Hepatocyte (in vitro differentiated cells): Measurements from ENCODE around the gene ABL1. TPM values are rescaled to one million over a fixed set of nuclear protein-coding genes. Genes with fewer than 3 reads are reported as not detected.
A peak's percentile ranks its signal among the peaks of the same experiment; 100 is the strongest.

ENCODE experiments used
- DNase-seq: peaks from one replicate; pipeline ENCODE4 v3.0.0-alpha.2; 2016; ENCODE audit warnings: low spot score
- H2AFZ ChIP-seq: fragments of 200-600 bp; sonication (generic); 2 replicates; pipeline ENCODE4 v1.6.0; 2016; ENCODE audit warnings: antibody characterized with exemption, mild to moderate bottlenecking
- H3K27ac ChIP-seq: fragments of 200-600 bp; sonication (generic); 2 replicates; pipeline ENCODE4 v1.5.1; 2016; ENCODE audit warnings: mild to moderate bottlenecking
- H3K27me3 ChIP-seq: fragments of 200-600 bp; sonication (generic); 2 replicates; pipeline ENCODE4 v1.6.1; 2016
- H3K36me3 ChIP-seq: fragments of 200-600 bp; sonication (generic); replicated peaks from 2 replicates; pipeline ENCODE4 v1.5.1; 2016; ENCODE audit warnings: low read depth; ENCODE audit not compliant: insufficient read depth
- H3K4me1 ChIP-seq: fragments of 200-600 bp; sonication (generic); 2 replicates; pipeline ENCODE4 v1.5.1; 2016; ENCODE audit warnings: mild to moderate bottlenecking, moderate library complexity; ENCODE audit not compliant: insufficient read depth
- H3K4me2 ChIP-seq: fragments of 200-600 bp; sonication (generic); 2 replicates; pipeline ENCODE4 v1.6.0; 2016
- H3K4me3 ChIP-seq: fragments of 200-600 bp; sonication (generic); 2 replicates; pipeline ENCODE4 v1.5.1; 2016; ENCODE audit warnings: mild to moderate bottlenecking
- H3K79me2 ChIP-seq: fragments of 200-600 bp; sonication (generic); 2 replicates; pipeline ENCODE4 v1.6.0; 2017; ENCODE audit warnings: mild to moderate bottlenecking
- H3K9me2 ChIP-seq: fragments of 200-600 bp; sonication (generic); replicated peaks from 2 replicates; pipeline ENCODE4 v1.6.0; 2017; ENCODE audit warnings: mild to moderate bottlenecking; ENCODE audit not compliant: insufficient read depth
- H3K9me3 ChIP-seq: fragments of 200-600 bp; sonication (generic); 2 replicates; pipeline ENCODE4 v1.5.1; 2016; ENCODE audit warnings: low read depth, mild to moderate bottlenecking
- H4K20me1 ChIP-seq: fragments of 200-600 bp; sonication (generic); 2 replicates; pipeline ENCODE4 v1.6.0; 2016; ENCODE audit warnings: mild to moderate bottlenecking; ENCODE audit not compliant: insufficient read depth, poor library complexity, severe bottlenecking
- EZH2 ChIP-seq: fragments of 200-600 bp; sonication (generic); IDR thresholded peaks from 2 replicates; pipeline ENCODE4 v1.6.1; 2016; ENCODE audit warnings: antibody characterized with exemption, mild to moderate bottlenecking, borderline replicate concordance
- EZH2phosphoT487 ChIP-seq: fragments of 200-600 bp; sonication (generic); IDR thresholded peaks from one replicate; pipeline ENCODE4 v1.6.1; 2018; ENCODE audit warnings: antibody characterized with exemption, mild to moderate bottlenecking, low read depth, moderate library complexity; ENCODE audit not compliant: unreplicated experiment, severe bottlenecking
- WGBS: methylation state at CpG from one replicate; pipeline ENCODE4 v1.1.6; 2016; ENCODE audit warnings: low lambda C conversion rate; ENCODE audit errors: missing lambda C conversion rate; 5-methylcytosine and 5-hydroxymethylcytosine counted together
- polyA plus RNA-seq: library from polyadenylated mRNA; unstranded; fragments of >200 nt; fragmentation: Nextera tagmentation; extraction: Ambion mirVana; gene quantifications from 2 replicates; pipeline ENCODE4 v1.2.1, GENCODE V29; 2016
- total RNA-seq: library from RNA; depleted of rRNA; stranded (reverse); fragments of >200 nt; gene quantifications from 2 replicates; pipeline ENCODE4 v1.2.3, GENCODE V29; 2014
- TF ChIP-seq, protein P1 (sequence below): fragments of 200-600 bp; sonication (generic); IDR thresholded peaks from 2 replicates; pipeline ENCODE4 v1.5.1; 2016; ENCODE audit warnings: antibody characterized with exemption, mild to moderate bottlenecking; ENCODE audit not compliant: poor library complexity

ABL1 gene
- total RNA-seq (44.5 and 46.6 TPM in 2 replicates), polyA plus RNA-seq (41.1 and 43.2 TPM in 2 replicates)

DNA sequence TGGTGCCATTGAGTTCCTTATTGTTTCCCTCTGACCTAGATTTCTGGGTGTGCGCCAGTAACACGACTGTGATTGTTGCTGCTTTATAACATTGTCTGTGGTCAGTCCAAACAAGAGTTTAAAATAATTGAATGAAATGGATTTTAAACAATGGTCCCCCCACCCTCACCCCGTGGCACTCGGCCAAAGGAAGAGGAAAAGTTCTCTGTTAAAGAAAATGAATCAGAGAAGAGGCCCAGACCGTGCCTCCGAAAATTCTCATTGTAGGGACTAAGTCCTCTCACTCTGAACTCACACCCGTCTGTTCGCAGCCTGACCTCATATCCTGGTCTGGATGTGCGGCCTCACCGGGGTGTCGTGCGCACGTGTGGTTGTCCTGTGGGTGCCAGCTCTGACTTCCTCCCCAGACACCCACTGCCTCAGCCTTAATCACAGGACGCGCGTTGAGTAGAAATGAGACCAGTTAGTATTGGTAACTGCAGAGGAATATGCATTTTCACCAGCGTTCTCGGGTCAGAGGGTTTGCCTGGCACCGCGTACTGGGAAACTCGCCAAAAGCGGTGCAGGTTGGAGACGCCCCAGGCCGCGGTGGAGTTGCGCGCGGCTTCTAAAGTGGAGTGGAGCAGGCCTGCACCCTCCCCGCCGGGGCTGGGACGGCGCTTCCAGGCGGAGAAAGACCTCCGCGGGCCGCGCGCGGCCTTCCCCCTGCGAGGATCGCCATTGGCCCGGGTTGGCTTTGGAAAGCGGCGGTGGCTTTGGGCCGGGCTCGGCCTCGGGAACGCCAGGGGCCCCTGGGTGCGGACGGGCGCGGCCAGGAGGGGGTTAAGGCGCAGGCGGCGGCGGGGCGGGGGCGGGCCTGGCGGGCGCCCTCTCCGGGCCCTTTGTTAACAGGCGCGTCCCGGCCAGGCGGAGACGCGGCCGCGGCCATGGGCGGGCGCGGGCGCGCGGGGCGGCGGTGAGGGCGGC, at the start of gene ABL1:
TSS of gene ABL1 (plus strand) at position 884 of the 966 bp plus-strand sequence. CDS start 193 bp downstream, outside the sequence.
- peak; percentile 85 for DNase-seq
- Histone ChIP-seq H3K27ac (peak within 1 kb of the TSS; percentile 99), H3K36me3 (no peaks in the 10 kb centered on the region), H3K79me2 (peaks cover 85% of the 10 kb centered on the region), H3K4me1 (peaks cover 39% of the 10 kb centered on the region), H3K4me3 (peak within 1 kb of the TSS; percentile 93), H3K9me3 (no peaks in the 10 kb centered on the region), H3K27me3 (no peaks in the 10 kb centered on the region), H3K4me2 (peak within 1 kb of the TSS; percentile 82), H4K20me1 (peaks cover 28% of the 10 kb centered on the region), H2AFZ (peak within 1 kb of the TSS; percentile 57), H3K9me2 (no peaks in the 10 kb centered on the region)
- WGBS: 6% methylated on average over 45 of the region's 78 CpGs
- TF ChIP-seq EZH2 (no peak), EZH2phosphoT487 (no peak)
- TF ChIP-seq, protein P1, sequence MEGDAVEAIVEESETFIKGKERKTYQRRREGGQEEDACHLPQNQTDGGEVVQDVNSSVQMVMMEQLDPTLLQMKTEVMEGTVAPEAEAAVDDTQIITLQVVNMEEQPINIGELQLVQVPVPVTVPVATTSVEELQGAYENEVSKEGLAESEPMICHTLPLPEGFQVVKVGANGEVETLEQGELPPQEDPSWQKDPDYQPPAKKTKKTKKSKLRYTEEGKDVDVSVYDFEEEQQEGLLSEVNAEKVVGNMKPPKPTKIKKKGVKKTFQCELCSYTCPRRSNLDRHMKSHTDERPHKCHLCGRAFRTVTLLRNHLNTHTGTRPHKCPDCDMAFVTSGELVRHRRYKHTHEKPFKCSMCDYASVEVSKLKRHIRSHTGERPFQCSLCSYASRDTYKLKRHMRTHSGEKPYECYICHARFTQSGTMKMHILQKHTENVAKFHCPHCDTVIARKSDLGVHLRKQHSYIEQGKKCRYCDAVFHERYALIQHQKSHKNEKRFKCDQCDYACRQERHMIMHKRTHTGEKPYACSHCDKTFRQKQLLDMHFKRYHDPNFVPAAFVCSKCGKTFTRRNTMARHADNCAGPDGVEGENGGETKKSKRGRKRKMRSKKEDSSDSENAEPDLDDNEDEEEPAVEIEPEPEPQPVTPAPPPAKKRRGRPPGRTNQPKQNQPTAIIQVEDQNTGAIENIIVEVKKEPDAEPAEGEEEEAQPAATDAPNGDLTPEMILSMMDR: no peak

DNA sequence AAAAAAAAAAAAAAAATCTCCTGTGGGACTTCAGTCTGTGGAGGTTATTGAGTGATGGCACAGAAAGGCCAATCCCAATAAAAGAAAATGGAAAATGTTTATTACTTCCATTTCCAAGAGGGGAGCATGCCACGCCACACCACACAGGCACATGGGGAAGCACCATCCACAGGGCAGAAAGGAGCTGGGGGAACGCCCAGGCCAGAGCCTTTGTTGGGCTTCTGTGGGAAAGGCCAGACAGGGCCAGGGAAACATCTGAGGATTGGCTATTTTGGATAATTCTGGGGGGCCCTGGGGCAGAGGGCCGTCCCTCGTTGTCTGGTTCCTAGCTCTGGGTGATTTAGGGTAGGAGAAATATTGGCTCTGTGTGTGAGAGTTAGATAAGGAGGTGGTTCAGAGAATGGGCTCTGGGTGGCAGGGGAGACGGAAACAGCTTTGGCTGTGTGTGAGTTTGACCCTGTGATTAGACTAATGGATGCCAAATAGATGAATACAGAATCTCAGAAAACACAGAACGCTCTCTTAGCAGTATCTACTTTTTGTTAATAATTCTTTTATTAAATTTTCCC, 49.0 kb upstream of the ABL1 start:
- 80% methylated on average over 6 of the region's 6 CpGs for WGBS
- Histone ChIP-seq H4K20me1 (no peaks in the 10 kb centered on the region), H3K4me1 (no peaks in the 10 kb centered on the region)

DNA sequence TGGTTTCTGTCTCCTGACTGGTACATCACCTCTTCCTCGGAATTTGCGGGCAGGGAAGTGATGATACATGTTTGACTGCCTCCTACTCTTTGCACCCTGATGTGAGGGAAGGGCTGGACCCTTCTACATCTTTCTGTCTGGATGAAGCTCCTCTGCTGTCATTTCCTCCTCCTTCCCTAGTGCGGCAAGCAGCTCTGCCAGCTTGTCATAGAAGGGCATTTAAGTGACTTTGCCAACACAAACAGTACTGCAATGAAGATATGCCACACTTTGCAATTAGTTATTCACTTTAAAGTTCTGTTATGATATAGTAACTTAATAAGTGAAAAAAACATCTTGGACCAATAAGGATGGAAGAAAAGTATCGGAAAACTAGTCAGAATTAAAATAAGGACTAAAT, 48.5 kb upstream of the ABL1 start:
- Histone ChIP-seq H3K4me3 (no peak overlapping the region), H4K20me1 (no peaks in the 10 kb centered on the region), H3K4me2 (no peak overlapping the region), H3K4me1 (no peaks in the 10 kb centered on the region), H2AFZ (no peak overlapping the region), H3K36me3 (no peaks in the 10 kb centered on the region), H3K9me3 (peaks cover 9% of the 10 kb centered on the region), H3K27ac (no peak overlapping the region), H3K79me2 (peaks cover 87% of the 10 kb centered on the region), H3K27me3 (no peaks in the 10 kb centered on the region), H3K9me2 (no peaks in the 10 kb centered on the region)
- DNase-seq: no peak
- TF ChIP-seq EZH2 (no peak), EZH2phosphoT487 (no peak)
- TF ChIP-seq, protein P1: no peak
- 94% methylated on average over 4 of the region's 4 CpGs for WGBS

More for the DNA sequence above, 49.0 kb upstream of the ABL1 start:
- DNase-seq: no peak
- Histone ChIP-seq H3K9me3 (peaks cover 9% of the 10 kb centered on the region), H3K9me2 (no peaks in the 10 kb centered on the region), H3K27ac (no peak overlapping the region), H3K4me3 (no peak overlapping the region), H2AFZ (no peak overlapping the region), H3K79me2 (peaks cover 83% of the 10 kb centered on the region), H3K36me3 (no peaks in the 10 kb centered on the region), H3K27me3 (no peaks in the 10 kb centered on the region), H3K4me2 (no peak overlapping the region)
- no peak for TF ChIP-seq EZH2
- TF ChIP-seq, protein P1: no peak
- no peak for TF ChIP-seq EZH2phosphoT487
